OCI-LY3 (cell line): Measurements from ENCODE around the gene GID4.

Experiments
- H2AFZ ChIP-seq: fragments of 200-600, 300-600 bp; shearing (Covaris generic); 2 replicates; pipeline ENCODE4 v1.6.0; 2014; ENCODE audit warnings: antibody characterized with exemption, low read depth, low read length
- H3K27ac ChIP-seq: fragments of 200-600, 300-600 bp; sonication (generic); 2 replicates; pipeline ENCODE4 v1.5.1; 2014; ENCODE audit warnings: mild to moderate bottlenecking, low read length, moderate library complexity, mixed read lengths
- H3K27me3 ChIP-seq: fragments of 200-600, 300-600 bp; sonication (generic); 2 replicates; pipeline ENCODE4 v1.6.1; 2014; ENCODE audit warnings: low read depth, low read length, mixed read lengths
- H3K36me3 ChIP-seq: fragments of 200-600, 300-600 bp; sonication (generic); replicated peaks from 2 replicates; pipeline ENCODE3; 2014; ENCODE audit warnings: low read depth, low read length, mixed read lengths
- H3K4me1 ChIP-seq: fragments of 300-600, 200-600 bp; sonication (generic); 2 replicates; pipeline ENCODE4 v1.6.1; 2014; ENCODE audit warnings: low read length, mixed read lengths
- H3K4me2 ChIP-seq: fragments of 200-600, 300-600 bp; sonication (generic); 2 replicates; pipeline ENCODE4 v1.6.1; 2014; ENCODE audit warnings: low read length, mixed read lengths
- H3K4me3 ChIP-seq: fragments of 300-600, 200-600 bp; sonication (generic); 2 replicates; pipeline ENCODE4 v1.5.1; 2014; ENCODE audit warnings: antibody characterized with exemption, mild to moderate bottlenecking, low read length, moderate library complexity
- H3K79me2 ChIP-seq: fragments of 300-600, 200-600 bp; shearing (Covaris generic); 2 replicates; pipeline ENCODE4 v1.6.1; 2014; ENCODE audit warnings: mild to moderate bottlenecking, low read length, mixed read lengths
- H3K9ac ChIP-seq: fragments of 300-600, 200-600 bp; shearing (Covaris generic); 2 replicates; pipeline ENCODE4 v1.6.0; 2014; ENCODE audit warnings: mild to moderate bottlenecking, low read length, moderate library complexity
- H3K9me3 ChIP-seq: fragments of 200-600, 300-600 bp; shearing (Covaris generic); 2 replicates; pipeline ENCODE4 v1.6.1; 2014; ENCODE audit warnings: low read length, mixed read lengths; ENCODE audit not compliant: insufficient read depth
- H4K20me1 ChIP-seq: fragments of 200-600, 300-600 bp; sonication (generic); 2 replicates; pipeline ENCODE4 v1.6.1; 2016; ENCODE audit warnings: low read length, mixed read lengths; ENCODE audit not compliant: insufficient read depth
- EZH2phosphoT487 ChIP-seq: fragments of 200-600 bp; shearing (Covaris generic); IDR thresholded peaks from 2 replicates; pipeline ENCODE4 v1.6.1; 2018; ENCODE audit warnings: antibody characterized with exemption, mixed run types, low read depth
- TF ChIP-seq, protein P1 (sequence below): fragments of 200-600, 300-600 bp; sonication (generic); IDR thresholded peaks from 2 replicates; pipeline ENCODE4 v1.5.1; 2014; ENCODE audit warnings: antibody characterized with exemption, low read length, low read depth

The GID4 gene

DNA sequence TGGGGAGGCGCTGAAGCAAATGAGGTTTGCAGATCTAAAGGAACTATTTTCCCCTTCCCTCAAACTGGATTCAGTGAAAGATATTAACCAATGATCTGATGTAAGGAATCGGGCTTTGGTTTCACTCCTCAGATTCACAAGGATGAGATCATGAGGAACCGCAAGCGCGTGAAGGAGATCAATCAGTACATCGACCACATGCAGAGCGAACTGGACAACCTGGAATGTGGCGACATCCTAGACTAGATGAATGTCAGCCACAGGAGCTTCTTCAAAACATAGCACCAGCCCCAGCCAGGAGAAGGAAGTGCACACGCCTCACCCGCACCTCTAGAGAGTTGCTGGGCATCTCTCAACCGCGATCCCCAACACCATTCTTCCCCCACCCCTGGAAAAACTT lies 22.8 kb upstream of the GID4 start:
- no peak for TF ChIP-seq EZH2phosphoT487
- TF ChIP-seq, protein P1, sequence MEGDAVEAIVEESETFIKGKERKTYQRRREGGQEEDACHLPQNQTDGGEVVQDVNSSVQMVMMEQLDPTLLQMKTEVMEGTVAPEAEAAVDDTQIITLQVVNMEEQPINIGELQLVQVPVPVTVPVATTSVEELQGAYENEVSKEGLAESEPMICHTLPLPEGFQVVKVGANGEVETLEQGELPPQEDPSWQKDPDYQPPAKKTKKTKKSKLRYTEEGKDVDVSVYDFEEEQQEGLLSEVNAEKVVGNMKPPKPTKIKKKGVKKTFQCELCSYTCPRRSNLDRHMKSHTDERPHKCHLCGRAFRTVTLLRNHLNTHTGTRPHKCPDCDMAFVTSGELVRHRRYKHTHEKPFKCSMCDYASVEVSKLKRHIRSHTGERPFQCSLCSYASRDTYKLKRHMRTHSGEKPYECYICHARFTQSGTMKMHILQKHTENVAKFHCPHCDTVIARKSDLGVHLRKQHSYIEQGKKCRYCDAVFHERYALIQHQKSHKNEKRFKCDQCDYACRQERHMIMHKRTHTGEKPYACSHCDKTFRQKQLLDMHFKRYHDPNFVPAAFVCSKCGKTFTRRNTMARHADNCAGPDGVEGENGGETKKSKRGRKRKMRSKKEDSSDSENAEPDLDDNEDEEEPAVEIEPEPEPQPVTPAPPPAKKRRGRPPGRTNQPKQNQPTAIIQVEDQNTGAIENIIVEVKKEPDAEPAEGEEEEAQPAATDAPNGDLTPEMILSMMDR = no peak
- H3K27ac ChIP-seq = no peak overlapping the region
- H3K9me3 ChIP-seq = no peaks in the 10 kb centered on the region
- H3K79me2 ChIP-seq = no peaks in the 10 kb centered on the region
- H3K4me3 ChIP-seq = no peak overlapping the region
- no peak overlapping the region for H2AFZ ChIP-seq
- no peaks in the 10 kb centered on the region for H4K20me1 ChIP-seq
- H3K36me3 ChIP-seq = no peaks in the 10 kb centered on the region
- H3K27me3 ChIP-seq = no peaks in the 10 kb centered on the region
- H3K4me2 ChIP-seq = no peak overlapping the region
- H3K4me1 ChIP-seq = no peaks in the 10 kb centered on the region
- H3K9ac ChIP-seq = no peak overlapping the region

DNA sequence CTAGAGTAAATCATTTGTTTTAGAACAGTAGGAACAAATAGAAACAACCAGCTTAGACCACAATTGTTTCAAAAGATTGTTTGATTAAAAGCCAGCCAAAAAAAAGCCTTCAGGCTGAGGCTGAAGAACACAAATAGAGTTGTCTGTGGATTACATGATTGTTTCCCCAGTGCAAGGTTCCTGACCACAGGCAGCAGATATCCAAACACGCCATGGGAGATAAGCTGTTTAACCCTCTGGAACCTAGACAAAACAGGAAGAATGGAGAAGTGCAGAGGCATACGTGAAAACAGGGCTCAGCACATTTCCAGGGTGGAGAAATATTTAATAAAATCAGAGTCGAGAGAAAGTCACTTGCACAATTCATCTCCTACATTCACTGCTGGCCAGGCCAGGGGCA lies 21.2 kb upstream of the GID4 start:
- no peak overlapping the region for H3K9ac ChIP-seq
- H3K4me1 ChIP-seq = no peaks in the 10 kb centered on the region
- H2AFZ ChIP-seq = no peak overlapping the region
- no peaks in the 10 kb centered on the region for H4K20me1 ChIP-seq
- no peaks in the 10 kb centered on the region for H3K9me3 ChIP-seq
- no peak overlapping the region for H3K4me3 ChIP-seq
- H3K27ac ChIP-seq = no peak overlapping the region
- TF ChIP-seq, protein P1 = no peak
- no peak for TF ChIP-seq EZH2phosphoT487
- no peaks in the 10 kb centered on the region for H3K79me2 ChIP-seq
- no peak overlapping the region for H3K4me2 ChIP-seq
- H3K27me3 ChIP-seq = no peaks in the 10 kb centered on the region
- no peaks in the 10 kb centered on the region for H3K36me3 ChIP-seq

DNA sequence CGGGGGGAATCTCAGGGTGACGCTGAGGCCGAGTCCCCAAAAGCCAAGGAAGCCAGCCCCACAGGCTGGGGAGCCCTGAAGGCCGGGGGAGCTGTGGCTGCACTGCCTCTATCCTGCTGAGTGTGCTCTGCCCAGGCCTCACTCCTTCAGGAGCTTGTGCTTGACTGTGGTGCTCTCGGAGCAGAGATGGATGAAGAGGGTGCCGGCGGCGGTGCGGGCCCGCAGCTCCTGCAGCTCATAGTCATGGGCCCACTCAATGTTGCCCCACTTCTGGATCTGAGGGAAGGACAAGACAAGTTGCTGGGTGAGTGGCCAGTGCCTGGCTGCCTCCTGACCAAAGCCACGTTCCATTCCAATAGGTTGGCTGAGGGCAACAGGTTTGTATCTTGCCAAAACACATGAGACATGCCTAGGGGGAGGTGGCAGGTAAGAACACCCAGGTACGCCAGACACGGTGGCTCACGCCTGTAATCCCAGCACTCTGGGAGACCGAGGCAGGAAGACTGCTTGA lies 20.7 kb upstream of the GID4 start:
- no peak overlapping the region for H3K4me2 ChIP-seq
- H2AFZ ChIP-seq = no peak overlapping the region
- no peaks in the 10 kb centered on the region for H3K27me3 ChIP-seq
- no peaks in the 10 kb centered on the region for H3K4me1 ChIP-seq
- H3K27ac ChIP-seq = no peak overlapping the region
- no peaks in the 10 kb centered on the region for H4K20me1 ChIP-seq
- H3K9me3 ChIP-seq = no peaks in the 10 kb centered on the region
- H3K4me3 ChIP-seq = no peak overlapping the region
- H3K9ac ChIP-seq = no peak overlapping the region
- no peak for TF ChIP-seq EZH2phosphoT487
- TF ChIP-seq, protein P1 = no peak
- H3K36me3 ChIP-seq = no peaks in the 10 kb centered on the region
- H3K79me2 ChIP-seq = no peaks in the 10 kb centered on the region

DNA sequence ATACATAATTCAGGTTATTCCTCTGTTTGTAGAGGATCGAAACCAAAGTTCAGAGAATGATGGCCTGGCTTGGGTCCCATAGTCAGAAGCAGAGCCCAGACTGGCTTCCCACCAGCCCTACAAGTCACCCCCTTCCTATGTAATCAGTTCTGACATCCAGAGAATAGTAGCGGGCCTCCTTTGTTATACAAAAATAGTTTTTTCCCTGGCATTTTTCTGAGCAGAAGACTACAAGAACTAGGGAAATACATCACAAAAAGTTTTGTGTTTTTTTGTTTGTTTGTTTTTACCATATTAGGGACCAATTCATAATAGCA lies 19.4 kb upstream of the GID4 start:
- H2AFZ ChIP-seq = no peak overlapping the region
- TF ChIP-seq EZH2phosphoT487 = no peak
- TF ChIP-seq, protein P1 = no peak
- no peaks in the 10 kb centered on the region for H3K79me2 ChIP-seq
- no peaks in the 10 kb centered on the region for H3K36me3 ChIP-seq
- no peaks in the 10 kb centered on the region for H3K27me3 ChIP-seq
- no peak overlapping the region for H3K27ac ChIP-seq
- no peak overlapping the region for H3K9ac ChIP-seq
- H4K20me1 ChIP-seq = no peaks in the 10 kb centered on the region
- no peaks in the 10 kb centered on the region for H3K9me3 ChIP-seq
- H3K4me1 ChIP-seq = no peaks in the 10 kb centered on the region
- H3K4me3 ChIP-seq = no peak overlapping the region
- no peak overlapping the region for H3K4me2 ChIP-seq
